Measurements from ENCODE around the gene LYPD6B. TPM values are rescaled to one million over a fixed set of nuclear protein-coding genes. Genes with fewer than 3 reads are reported as not detected.

The LYPD6B gene
- total RNA-seq, 4 donors from 2014 or later, result 3.1 to 9.2 (median 7.6) TPM

DNA sequence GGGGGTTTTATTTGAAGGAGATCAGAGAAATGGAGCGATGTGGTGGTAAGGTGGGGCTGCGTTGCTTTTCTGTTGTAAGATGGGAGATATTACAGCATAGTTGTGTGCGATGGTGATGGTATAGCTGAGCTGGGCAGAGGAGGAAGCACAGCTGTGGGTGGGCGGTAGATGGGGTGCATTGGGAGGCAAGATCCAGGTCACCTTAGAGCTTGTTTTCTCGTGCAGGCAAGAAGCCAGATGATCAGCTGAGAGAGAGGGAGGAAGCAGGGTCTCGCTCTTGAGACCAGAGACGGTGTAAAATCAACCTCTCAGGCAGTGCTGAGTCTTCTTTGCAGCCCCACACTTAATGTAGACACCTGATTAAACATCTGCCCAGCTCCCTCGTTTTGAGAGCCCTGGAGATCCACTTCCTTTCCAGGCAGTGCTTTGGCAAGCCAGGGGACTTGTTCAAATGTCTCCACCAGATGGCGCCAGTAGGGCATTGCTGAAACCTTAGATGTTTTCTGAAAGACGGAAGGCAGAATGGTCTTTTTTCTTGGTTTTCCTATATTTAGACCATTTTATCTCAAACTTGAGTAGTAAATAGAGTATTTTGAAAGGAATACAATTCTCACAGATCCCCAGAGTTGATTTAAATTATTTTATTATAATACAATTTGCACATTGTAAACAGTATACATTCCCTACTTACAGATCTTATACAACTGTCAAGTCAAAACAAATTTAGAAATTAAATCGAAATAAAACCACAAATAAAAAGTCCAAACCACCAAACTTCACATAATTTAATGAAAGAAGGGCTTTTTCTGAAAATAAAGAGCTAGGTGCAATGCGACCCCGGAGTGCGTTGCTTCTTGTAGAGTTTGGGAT, 21.1 kb upstream of the LYPD6B start:
- 45 to 47% methylated on average over 14 of the region's 14 CpGs for WGBS, 2 donors
- H3K4me1 ChIP-seq, result peaks cover 0 to 27% (median 7%) of the 10 kb centered on the region in 3 donors
- no peak for DNase-seq
- no peak overlapping the region for H3K27ac ChIP-seq
- no peaks in the 10 kb centered on the region for H3K9me3 ChIP-seq
- intact Hi-C loops (cut with DNase I), result loop anchor here (5.0 kb wide), 1 partner anchor 540 kb away; no protein-coding TSS in a partner anchor
- peaks cover 0 to 31% (median 0%) of the 10 kb centered on the region in 4 donors for H3K27me3 ChIP-seq
- no peaks in the 10 kb centered on the region for H3K36me3 ChIP-seq
- TF ChIP-seq POLR2A (IDR thresholded peaks at IDR 0.05), result no peak
- TF ChIP-seq, protein P1, sequence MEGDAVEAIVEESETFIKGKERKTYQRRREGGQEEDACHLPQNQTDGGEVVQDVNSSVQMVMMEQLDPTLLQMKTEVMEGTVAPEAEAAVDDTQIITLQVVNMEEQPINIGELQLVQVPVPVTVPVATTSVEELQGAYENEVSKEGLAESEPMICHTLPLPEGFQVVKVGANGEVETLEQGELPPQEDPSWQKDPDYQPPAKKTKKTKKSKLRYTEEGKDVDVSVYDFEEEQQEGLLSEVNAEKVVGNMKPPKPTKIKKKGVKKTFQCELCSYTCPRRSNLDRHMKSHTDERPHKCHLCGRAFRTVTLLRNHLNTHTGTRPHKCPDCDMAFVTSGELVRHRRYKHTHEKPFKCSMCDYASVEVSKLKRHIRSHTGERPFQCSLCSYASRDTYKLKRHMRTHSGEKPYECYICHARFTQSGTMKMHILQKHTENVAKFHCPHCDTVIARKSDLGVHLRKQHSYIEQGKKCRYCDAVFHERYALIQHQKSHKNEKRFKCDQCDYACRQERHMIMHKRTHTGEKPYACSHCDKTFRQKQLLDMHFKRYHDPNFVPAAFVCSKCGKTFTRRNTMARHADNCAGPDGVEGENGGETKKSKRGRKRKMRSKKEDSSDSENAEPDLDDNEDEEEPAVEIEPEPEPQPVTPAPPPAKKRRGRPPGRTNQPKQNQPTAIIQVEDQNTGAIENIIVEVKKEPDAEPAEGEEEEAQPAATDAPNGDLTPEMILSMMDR (IDR thresholded peaks at IDR 0.05), result peak; percentile 64 to 88 (median 84)
- H3K4me3 ChIP-seq, result no peak overlapping the region

- Histone ChIP-seq H3K27ac (no peak overlapping the region), H3K4me3 (no peak overlapping the region), H3K4me1 (peaks cover 0 to 27% (median 7%) of the 10 kb centered on the region in 3 donors), H3K36me3 (no peaks in the 10 kb centered on the region), H3K9me3 (no peaks in the 10 kb centered on the region), H3K27me3 (peaks cover 0 to 38% (median 0%) of the 10 kb centered on the region in 4 donors)
- intact Hi-C loops (cut with DNase I), result loop anchor here (5.0 kb wide), 1 partner anchor 538 kb away; no protein-coding TSS in a partner anchor
- TF ChIP-seq POLR2A (IDR thresholded peaks at IDR 0.05), result no peak
- TF ChIP-seq, protein P1 (IDR thresholded peaks at IDR 0.05), result no peak
- no peak for DNase-seq
- whole genome bisulfite sequencing, 2 donors, result 41 to 52% methylated on average over 3 of the region's 3 CpGs
These were observed 19.5 kb upstream of the LYPD6B start for GRCh38 chr2:149018981-149019380.

- H3K27me3 ChIP-seq, result peaks cover 0 to 38% (median 0%) of the 10 kb centered on the region in 4 donors
- H3K27ac ChIP-seq, result no peak overlapping the region
- WGBS, 2 donors, result 21 to 25% methylated on average over 2 of the region's 2 CpGs
- H3K4me3 ChIP-seq, result no peak overlapping the region
- intact Hi-C loops (cut with DNase I), result loop anchor here (5.0 kb wide), 1 partner anchor 538 kb away; no protein-coding TSS in a partner anchor
- H3K4me1 ChIP-seq, result peaks cover 0 to 27% (median 7%) of the 10 kb centered on the region in 3 donors
- no peak for TF ChIP-seq POLR2A (IDR thresholded peaks at IDR 0.05)
- TF ChIP-seq, protein P1 (IDR thresholded peaks at IDR 0.05), result no peak
- H3K36me3 ChIP-seq, result no peaks in the 10 kb centered on the region
- no peaks in the 10 kb centered on the region for H3K9me3 ChIP-seq
- no peak for DNase-seq
These were observed 18.7 kb upstream of the LYPD6B start for GRCh38 chr2:149019768-149020167.

DNA sequence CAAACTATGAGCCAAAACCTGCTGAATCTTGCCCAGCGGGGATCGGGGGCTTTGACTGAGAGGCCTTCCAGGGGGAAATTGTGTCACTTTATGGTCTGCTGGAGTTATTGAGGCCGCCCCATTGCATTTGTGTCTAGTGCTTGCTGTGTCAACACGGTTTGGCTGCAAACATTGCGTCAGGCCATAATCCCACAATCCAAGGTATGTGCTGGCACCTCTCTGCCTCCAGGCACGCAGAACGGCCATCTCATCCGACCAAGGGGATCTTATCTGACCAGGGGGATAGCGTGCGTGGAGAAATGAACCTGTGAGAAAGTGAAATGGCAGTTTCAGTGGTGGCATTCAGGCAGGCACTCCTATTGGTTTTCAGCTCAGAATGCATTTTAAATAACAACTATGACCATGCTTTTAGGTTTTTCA, 18.1 kb upstream of the LYPD6B start:
- Histone ChIP-seq H3K27ac (no peak overlapping the region), H3K36me3 (no peaks in the 10 kb centered on the region), H3K9me3 (no peaks in the 10 kb centered on the region), H3K4me3 (no peak overlapping the region), H3K27me3 (peaks cover 0 to 34% (median 0%) of the 10 kb centered on the region in 4 donors), H3K4me1 (peaks cover 0 to 27% (median 7%) of the 10 kb centered on the region in 3 donors)
- intact Hi-C loops (cut with DNase I), result no loop called here
- no peak for DNase-seq
- TF ChIP-seq, protein P1 (IDR thresholded peaks at IDR 0.05), result no peak
- TF ChIP-seq POLR2A (IDR thresholded peaks at IDR 0.05), result no peak
- 90 to 100% methylated on average over 2 to 4 of the region's 10 CpGs for WGBS, 2 donors

DNA sequence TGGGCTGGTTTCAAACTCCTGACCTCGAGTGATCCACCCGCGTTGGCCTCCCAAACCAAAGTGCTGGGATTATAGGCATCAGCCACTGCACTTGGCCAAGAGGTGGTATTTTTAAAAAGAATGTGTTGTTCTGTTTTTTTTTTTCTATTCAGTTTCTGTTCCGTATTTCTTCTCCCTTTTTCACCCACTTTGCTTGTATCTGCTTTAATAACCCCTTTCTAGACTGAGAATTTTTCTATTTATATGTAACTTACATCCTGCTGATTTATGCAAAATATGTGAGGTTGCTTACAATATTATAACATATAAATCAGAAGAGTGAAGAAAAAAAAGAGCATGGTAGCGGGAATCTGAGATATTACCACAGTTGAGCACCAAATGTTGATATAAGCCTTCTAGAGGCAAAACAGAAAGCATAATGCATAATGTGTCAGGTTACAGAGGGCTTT, 17.2 kb upstream of the LYPD6B start:
- no peak overlapping the region for H3K4me3 ChIP-seq
- intact Hi-C loops (cut with DNase I), result no loop called here
- H3K4me1 ChIP-seq, result peaks cover 0 to 27% (median 7%) of the 10 kb centered on the region in 3 donors
- H3K27me3 ChIP-seq, result peaks cover 0 to 25% (median 0%) of the 10 kb centered on the region in 4 donors
- no peak overlapping the region for H3K27ac ChIP-seq
- 69 to 86% methylated on average over 5 of the region's 5 CpGs for WGBS, 2 donors
- TF ChIP-seq, protein P1 (IDR thresholded peaks at IDR 0.05), result no peak
- TF ChIP-seq POLR2A (IDR thresholded peaks at IDR 0.05), result no peak
- no peaks in the 10 kb centered on the region for H3K36me3 ChIP-seq
- no peak for DNase-seq
- no peaks in the 10 kb centered on the region for H3K9me3 ChIP-seq
